Adipose tissue (tissue), 3 donors: ENCODE results near the gene DYSF. TPM values are rescaled to one million over a fixed set of nuclear protein-coding genes. Genes with fewer than 3 reads are reported as not detected.

Experiments
- H3K27ac ChIP-seq: one replicate; pipeline ENCODE4 v1.5.1; 2013; ENCODE audit warnings: low read depth, low read length
- WGBS, 3 donors: extraction: QIAGEN DNeasy Blood & Tissue Kit; methylation state at CpG; one replicate each; pipeline ENCODE4 v1.1.7; 2013; 5-methylcytosine and 5-hydroxymethylcytosine counted together
- polyA plus RNA-seq, 3 donors: library from polyadenylated mRNA; stranded (reverse); fragments of 200-250 nt; gene quantifications; one replicate each; pipeline ENCODE4 v1.2.3, GENCODE V29; 2013
- donor health status: healthy with polysubstance abuse.
- donor health status: Bipolar disorder and iron deficiency.
- donor health status: healthy.

The DYSF gene
- polyA plus RNA-seq, 3 donors = 1.5 to 24.0 (median 20.7) TPM

DNA sequence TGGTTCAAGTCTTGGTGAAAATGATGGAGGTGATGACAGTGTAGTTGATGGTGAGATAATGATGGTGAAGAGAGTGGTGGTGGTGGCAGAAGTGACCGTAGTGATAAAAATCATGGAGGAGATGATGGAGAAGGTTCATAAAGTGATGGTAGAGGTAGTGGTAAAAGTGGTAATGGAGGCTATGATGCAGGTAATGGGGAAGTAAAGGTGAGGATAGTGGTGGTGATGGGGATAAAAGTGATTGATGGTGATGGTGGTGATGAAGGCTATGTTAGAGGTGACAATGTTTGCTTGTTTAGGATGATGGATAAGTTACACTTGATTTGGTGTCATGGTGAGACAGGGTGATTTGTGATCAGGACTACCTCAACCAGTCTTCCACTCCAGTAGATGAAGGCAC is 268.9 kb downstream of the DYSF start:
- no peak overlapping the region for H3K27ac ChIP-seq
- WGBS, 3 donors = 70 to 93% (median 86%) methylated on average over 1 of the region's 1 CpG

DNA sequence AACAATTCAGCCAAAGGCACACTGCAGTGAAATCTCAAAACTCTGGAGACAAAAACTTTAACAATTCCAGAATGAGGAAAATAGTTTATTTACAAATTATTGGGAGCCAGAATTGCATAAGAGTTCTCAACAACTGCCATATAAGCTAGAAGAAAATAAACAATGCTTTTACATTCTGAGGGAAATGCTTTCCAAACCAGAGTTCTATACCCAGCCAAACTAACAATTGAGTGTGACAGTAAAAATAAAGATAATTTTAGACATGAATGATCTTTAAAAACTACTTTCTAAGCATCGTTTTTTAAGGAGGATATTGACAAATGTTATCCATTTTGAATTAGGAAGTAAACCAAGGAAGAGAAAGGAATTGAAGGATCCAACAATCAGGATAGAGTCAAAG is 271.4 kb downstream of the DYSF start:
- no peak overlapping the region for H3K27ac ChIP-seq
- WGBS, 3 donors = 48 to 69% (median 52%) methylated on average over 1 of the region's 1 CpG

DNA sequence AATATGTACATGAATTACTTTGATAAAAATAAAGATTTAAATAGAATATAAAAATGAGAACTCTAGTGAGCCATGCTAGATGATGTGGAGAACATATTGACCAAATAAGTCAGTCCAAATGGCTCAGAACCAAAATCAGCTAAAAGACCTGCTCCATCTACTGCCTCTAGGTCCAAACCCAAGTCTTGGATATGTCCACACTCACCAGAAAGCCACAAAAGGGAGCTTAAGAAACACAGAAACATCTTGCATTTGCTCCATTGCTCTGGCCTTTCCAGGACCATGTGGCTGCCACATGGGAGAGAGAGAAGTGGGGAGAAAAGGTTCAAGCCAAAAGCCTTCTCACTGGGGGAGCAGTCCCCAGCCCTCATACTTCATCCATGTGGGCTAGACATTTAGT is 272.5 kb downstream of the DYSF start:
- H3K27ac ChIP-seq = no peak overlapping the region

DNA sequence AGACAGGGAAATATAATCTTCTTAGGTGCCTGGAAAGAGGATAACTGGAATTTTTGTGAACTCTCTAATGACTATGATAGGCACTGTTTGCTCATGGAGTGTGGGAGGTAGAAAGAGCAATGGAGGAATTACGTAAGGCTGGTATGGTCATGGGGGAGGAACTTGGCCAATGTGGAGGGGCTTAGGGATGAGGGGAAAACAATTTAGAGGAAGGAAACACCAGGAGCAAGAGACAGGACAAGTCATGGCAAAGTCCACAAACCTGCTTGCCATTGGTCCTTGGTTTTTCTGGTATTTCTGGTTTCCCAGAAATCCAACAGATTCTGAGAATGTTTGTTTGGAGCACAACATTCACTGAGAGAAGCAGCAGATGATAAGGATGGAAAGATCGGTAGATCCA is 274.2 kb downstream of the DYSF start:
- WGBS, 3 donors = 61 to 82% (median 75%) methylated on average over 2 of the region's 2 CpGs
- no peak overlapping the region for H3K27ac ChIP-seq

DNA sequence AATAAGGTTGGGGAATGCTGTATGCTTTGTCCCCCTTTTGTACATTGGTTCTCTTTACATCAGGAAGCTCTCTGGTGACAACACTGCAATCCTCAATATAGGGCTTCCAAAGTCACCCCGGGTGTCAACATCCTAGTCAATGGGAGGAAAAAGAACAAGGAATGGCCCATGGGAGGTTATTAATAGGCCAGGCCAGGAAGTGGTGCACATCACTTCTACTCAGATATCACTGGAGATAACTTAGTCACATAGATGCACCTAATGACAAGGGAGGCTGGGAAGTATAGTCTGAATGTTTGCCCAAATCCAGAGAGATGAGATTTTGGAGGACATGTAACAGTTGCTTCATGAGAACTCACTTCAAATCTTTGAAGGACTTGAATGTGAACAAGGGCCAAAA is 274.7 kb downstream of the DYSF start:
- no peak overlapping the region for H3K27ac ChIP-seq

DNA sequence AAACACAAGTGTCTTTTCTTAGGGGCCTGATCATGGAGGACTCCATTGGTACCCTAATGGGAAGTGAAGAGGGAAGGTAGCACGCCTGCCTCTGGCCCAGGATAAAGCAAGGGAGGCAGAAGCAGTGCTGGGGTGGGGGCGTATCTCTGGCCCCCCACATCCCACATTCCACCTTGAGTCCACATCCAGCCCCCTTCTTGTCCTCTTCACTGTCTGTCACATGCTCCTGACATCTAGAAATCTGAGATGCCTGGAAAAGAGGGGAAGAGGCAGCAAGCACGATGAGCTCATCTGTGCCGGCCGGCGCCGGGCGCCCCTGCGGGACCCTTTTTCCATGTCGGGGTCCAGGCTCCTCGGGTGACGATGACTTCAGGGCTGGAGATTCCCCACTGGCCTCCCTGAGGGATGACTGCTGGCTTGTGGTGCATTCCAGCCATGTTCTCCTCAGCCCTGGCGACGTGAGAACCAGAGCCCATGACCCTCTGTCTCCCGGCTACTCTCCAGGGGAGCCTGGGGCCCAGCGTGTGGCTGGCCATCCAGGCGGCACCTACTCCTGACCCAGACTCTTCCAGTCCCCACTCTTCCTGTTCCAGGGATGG is 277.5 kb downstream of the DYSF start:
- H3K27ac ChIP-seq = no peak overlapping the region
- WGBS, 3 donors = 84 to 85% (median 84%) methylated on average over 17 of the region's 17 CpGs

More for the DNA sequence above, 274.7 kb downstream of the DYSF start:
- 71 to 76% (median 76%) methylated on average over 1 of the region's 1 CpG for WGBS, 3 donors

DNA sequence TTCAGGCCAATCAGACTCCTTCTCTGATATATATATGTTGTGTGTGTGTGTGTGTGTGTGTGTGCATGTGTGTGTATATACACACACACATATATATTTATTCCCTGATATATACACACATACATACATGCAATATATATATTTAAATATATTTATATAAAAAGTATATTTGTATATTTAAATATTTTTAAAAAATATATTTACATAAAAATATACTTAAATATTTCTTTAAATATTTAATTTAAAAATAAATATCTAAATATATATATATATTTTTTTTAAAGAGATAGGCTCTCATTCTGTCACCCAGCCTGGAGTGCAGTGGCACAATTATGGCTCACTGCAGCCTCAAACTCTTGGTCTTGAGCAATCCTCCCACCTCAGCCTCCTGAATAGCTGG is 281.3 kb downstream of the DYSF start:
- no peak overlapping the region for H3K27ac ChIP-seq

DNA sequence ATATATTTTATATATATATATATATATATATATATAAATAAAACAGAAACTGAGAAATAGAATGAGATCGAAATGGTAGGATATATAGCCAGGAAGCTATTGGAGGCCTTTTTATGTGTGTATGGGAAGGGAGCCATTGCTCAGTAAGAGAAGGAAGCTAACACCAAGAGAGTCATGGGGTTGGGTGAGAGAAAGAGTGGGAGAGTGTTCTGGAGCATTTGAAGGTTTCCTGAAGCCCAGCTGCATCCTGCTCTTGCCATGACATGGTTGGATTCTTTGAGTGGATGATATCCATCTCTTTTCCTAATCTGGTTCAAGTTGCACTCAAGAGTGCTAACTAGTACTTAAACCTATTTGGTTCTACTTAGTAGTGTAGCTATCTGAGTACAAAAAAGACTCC is 282.3 kb downstream of the DYSF start:
- no peak overlapping the region for H3K27ac ChIP-seq
- 87 to 91% (median 91%) methylated on average over 1 of the region's 1 CpG for WGBS, 3 donors

Other genes starting within 250 kb of the DYSF start
- 10 to 100 TPM in 1 of 3 donors, 1 to 10 TPM in 2; 2.7 to 30.7 (median 4.9) TPM for gene PAIP2B, start 226.5 kb upstream of the DYSF start, polyA plus RNA-seq
- gene ZNF638, start 121.8 kb upstream of the DYSF start, polyA plus RNA-seq = 100 to 1,000 TPM in 1 of 3 donors, 10 to 100 TPM in 2; 30.7 to 118 (median 38.9) TPM